Subcutaneous adipose tissue (tissue), 4 donors: ENCODE results near the gene FRYL. TPM values are rescaled to one million over a fixed set of nuclear protein-coding genes. Genes with fewer than 3 reads are reported as not detected.

Experiments
- total RNA-seq, 4 donors: library from RNA; depleted of rRNA; stranded (reverse); fragments of >200 nt; gene quantifications; one replicate each; pipeline ENCODE4 v1.1.0, GENCODE V29; 2016
- TF ChIP-seq, protein P1 (sequence below): fragments of 450-650 bp; IDR thresholded peaks from one replicate; pipeline ENCODE4 v1.5.1; 2016; ENCODE audit warnings: low read depth, mild to moderate bottlenecking, control low read depth, antibody characterized with exemption, moderate library complexity

Gene FRYL
- total RNA-seq, 4 donors from 2014 or later: 69.1 to 140 (median 90.0) TPM

DNA sequence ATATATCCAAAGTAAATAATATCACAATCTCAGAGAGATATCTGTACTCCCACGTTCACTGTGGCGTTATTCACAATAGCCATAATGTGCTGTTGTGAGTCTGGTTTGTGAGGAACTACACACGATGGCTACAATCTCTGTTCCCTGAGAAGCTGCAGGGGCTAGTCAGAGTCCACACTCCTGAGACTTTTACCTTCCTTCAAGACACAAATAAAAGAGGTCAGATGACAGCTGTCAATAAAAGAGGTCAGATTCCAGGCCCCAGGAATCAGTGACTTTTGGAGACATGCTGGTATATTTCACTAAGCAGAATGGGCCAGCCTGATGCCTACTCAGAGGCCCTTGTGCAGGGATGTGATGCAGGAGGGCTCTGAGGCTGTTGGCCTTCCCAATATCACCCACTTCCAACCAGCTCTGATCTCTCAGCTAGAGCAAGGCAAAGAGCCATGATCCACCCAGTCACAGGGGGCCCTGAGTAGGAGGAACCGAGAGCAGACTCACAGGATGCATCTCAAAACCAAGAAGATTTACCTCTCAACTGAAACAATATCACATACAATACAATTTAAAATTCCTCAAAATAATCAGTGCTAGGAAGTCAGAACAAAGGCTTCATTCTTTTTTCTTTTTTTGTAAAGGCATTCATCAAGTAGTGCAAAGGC is 13.8 kb downstream of the FRYL start:
- TF ChIP-seq, protein P1, sequence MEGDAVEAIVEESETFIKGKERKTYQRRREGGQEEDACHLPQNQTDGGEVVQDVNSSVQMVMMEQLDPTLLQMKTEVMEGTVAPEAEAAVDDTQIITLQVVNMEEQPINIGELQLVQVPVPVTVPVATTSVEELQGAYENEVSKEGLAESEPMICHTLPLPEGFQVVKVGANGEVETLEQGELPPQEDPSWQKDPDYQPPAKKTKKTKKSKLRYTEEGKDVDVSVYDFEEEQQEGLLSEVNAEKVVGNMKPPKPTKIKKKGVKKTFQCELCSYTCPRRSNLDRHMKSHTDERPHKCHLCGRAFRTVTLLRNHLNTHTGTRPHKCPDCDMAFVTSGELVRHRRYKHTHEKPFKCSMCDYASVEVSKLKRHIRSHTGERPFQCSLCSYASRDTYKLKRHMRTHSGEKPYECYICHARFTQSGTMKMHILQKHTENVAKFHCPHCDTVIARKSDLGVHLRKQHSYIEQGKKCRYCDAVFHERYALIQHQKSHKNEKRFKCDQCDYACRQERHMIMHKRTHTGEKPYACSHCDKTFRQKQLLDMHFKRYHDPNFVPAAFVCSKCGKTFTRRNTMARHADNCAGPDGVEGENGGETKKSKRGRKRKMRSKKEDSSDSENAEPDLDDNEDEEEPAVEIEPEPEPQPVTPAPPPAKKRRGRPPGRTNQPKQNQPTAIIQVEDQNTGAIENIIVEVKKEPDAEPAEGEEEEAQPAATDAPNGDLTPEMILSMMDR: no peak

DNA sequence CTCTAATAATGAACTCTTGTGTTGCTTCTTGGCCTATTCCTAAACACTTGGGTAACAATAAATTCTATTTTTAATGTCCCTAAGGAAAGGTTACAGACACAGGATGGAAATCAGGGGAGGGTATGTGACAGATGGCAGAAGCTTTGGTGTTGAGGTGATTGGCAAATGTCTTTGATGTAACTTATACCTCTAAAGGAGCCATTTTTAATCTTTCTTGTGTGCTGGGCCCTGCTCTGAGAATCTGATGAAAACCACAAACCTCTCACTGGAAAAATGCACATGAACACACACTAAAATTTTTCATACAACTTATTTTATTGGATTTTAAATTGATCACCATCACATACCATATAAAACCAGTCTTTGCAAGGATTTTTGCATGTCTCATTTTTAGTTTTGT is 17.7 kb downstream of the FRYL start:
- TF ChIP-seq, protein P1: no peak

DNA sequence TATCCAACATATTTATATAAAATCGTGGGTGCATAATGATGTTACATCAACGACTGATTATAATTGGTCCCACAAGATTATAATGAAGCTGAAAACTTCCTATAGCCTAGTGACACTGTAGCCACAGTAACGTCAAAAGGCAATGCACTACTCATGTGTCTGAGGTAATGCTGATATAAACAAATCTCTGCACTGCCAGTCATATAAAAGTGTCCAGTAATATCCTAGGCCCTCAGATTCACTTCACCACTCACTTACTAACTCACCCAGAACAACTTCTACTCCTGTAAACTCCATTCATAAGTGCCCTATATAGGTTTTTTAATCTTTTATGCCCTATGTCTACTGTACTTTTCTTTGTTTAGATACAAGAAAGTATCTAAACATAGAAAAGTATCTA is 18.8 kb downstream of the FRYL start:
- TF ChIP-seq, protein P1: no peak

DNA sequence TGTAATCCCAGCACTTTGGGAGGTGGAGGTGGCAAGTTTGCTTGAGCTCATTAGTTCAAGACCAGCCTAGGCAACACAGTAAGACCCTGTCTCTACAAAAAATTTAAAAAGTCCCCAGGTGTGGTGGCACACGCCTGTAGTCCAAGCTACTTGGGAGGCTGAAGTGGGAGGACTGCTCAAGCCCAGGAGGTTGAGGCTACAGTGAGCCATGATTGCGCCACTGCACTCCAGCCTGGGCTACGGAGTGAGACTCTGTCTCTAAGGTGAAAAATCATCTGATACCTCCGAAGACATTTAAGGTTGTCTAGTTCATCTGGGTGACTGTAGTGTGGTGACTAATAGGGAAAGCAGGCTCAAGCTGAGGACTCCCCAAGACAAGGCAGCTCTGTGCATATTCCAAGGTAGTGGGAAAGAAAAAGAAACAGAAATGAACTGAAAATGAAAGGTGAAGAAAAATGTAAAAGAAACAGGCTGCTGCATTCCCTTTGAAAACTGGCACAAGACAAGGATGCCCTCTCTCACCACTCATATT is 23.3 kb downstream of the FRYL start:
- TF ChIP-seq, protein P1: no peak

DNA sequence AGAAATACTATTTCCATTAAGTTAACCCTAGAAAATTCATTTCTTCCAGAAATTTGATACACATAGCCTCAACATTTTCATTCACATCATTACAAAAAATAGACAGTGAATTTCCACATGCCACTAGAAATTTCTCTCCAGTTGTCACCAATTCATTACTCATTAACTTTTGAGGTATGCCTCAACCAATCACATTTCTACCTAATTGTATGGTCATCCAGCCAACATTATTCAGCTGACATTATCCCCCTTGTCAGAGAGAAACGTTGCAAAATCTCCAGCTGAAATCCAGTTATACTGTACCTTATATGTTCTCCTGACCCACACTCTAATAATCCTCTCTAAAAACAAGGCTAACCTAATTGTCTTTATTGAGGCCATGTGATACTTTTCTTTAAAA is 24.8 kb downstream of the FRYL start:
- TF ChIP-seq, protein P1: no peak

DNA sequence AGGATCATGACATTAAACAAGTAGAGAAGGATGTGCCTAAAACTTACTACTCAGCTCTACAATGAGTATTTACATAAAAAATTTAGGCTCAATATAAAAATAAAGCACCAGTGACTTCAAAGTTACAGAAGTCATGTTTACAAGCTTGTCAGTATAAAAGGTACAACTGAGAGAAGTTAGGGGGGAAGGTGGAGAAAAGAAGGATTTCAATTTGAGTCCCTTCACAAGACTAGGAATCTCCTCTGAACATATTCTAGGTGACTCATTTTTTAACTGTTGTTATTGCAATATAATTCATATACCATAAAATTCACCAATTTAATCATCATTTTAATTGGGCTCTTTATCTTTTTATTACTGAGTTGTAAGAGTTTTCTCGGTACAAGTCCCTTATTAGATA is 26.9 kb downstream of the FRYL start:
- TF ChIP-seq, protein P1: no peak

DNA sequence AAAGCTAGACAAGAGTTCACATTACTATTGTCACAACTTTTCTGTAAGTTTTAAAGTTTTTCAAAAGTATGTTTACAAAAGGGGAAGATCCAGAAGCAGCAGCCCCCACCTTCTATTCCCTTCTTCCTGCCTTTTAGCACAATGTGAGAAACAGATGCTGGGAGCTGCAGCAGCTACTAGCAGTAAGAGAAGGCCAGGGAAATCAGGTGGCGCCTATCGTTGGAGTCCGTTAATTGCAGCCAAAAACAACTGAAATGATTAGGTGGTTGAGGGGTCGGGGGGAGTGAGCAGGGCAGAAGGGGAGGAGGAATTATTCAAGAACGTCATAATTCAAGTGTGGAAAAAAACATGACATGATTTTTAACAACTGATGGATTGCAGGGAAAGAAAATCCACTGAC is 27.4 kb downstream of the FRYL start:
- TF ChIP-seq, protein P1: no peak
